CD4-positive, alpha-beta T cell treated with Interleukin-17A for 4 hours (primary cell): ENCODE data around the gene RERG.

Source experiments
- DNase-seq: peaks from one replicate; pipeline ENCODE4 v3.0.0-alpha.2; 2020; ENCODE audit warnings: mixed read lengths

RERG gene

GRCh38 chr12:15130541-15130940 lies 90.7 kb downstream of the RERG start:
- DNase-seq, result no peak

GRCh38 chr12:15123401-15123800 lies 97.8 kb downstream of the RERG start:
- no peak for DNase-seq

GRCh38 chr12:15122344-15122743 lies 98.9 kb downstream of the RERG start:
- no peak for DNase-seq

- DNase-seq, result no peak
Observed at GRCh38 chr12:15118955-15119354, 102.3 kb downstream of the RERG start.

GRCh38 chr12:15116983-15117382 lies 104.2 kb downstream of the RERG start:
- DNase-seq, result no peak

GRCh38 chr12:15116086-15116485 lies 105.1 kb downstream of the RERG start:
- DNase-seq, result no peak

GRCh38 chr12:15115434-15115833 lies 105.8 kb downstream of the RERG start:
- no peak for DNase-seq

GRCh38 chr12:15114501-15114900 lies 106.7 kb downstream of the RERG start:
- no peak for DNase-seq

- no peak for DNase-seq
Observed at GRCh38 chr12:15092826-15093225, 128.4 kb downstream of the RERG start.

- DNase-seq, result no peak
Observed at GRCh38 chr12:15090441-15090840, 130.8 kb downstream of the RERG start.

GRCh38 chr12:15088105-15088504 lies 133.1 kb downstream of the RERG start:
- no peak for DNase-seq

GRCh38 chr12:15077751-15078150 lies 143.5 kb downstream of the RERG start:
- DNase-seq, result peak; percentile 3

- DNase-seq, result no peak
Observed at GRCh38 chr12:15074351-15074750, 146.9 kb downstream of the RERG start.

- no peak for DNase-seq
Observed at GRCh38 chr12:15059123-15059522, 162.1 kb downstream of the RERG start.
